Measurements from ENCODE around the gene KIRREL1. TPM values are rescaled to one million over a fixed set of nuclear protein-coding genes. Genes with fewer than 3 reads are reported as not detected.

KIRREL1 gene
- total RNA-seq, 1 experiment from 2014 or later: 30.5 TPM

- H3T11ph ChIP-seq (ENCODE audit: low read length): no peak overlapping the region
- H3K18ac ChIP-seq (ENCODE audit: insufficient read length, low read depth, low read length): peak overlapping the region; percentile 21
- no peak overlapping the region for H3K9ac ChIP-seq (ENCODE audit: extremely low read depth, insufficient read length, low read length)
- H3K4me1 ChIP-seq (ENCODE audit: insufficient read depth, low read length): peaks cover 9% of the 10 kb centered on the region; the same call in 1 of the 2 replicates
- H3K27ac ChIP-seq (ENCODE audit: insufficient read length, low read depth, low read length): no peak overlapping the region
- H3K36me3 Mint-ChIP-seq (ENCODE audit: insufficient read depth in 1 of 3, low read depth in 3 of 3): no peaks in the 10 kb centered on the region; a peak in 1 of 7 replicates
- H2AFZ ChIP-seq (ENCODE audit: low read length): no peak overlapping the region
- H4K5ac ChIP-seq (ENCODE audit: insufficient read length, low read depth, low read length): no peak overlapping the region
- no peak overlapping the region for H2BK5ac ChIP-seq (ENCODE audit: insufficient read length, low read length)
- H3K4me3 Mint-ChIP-seq: peak overlapping the region; percentile 49 to 68
- H4K20me1 ChIP-seq (ENCODE audit: control insufficient read depth, insufficient read depth, insufficient read length): no peaks in the 10 kb centered on the region
- TF ChIP-seq, protein P1, sequence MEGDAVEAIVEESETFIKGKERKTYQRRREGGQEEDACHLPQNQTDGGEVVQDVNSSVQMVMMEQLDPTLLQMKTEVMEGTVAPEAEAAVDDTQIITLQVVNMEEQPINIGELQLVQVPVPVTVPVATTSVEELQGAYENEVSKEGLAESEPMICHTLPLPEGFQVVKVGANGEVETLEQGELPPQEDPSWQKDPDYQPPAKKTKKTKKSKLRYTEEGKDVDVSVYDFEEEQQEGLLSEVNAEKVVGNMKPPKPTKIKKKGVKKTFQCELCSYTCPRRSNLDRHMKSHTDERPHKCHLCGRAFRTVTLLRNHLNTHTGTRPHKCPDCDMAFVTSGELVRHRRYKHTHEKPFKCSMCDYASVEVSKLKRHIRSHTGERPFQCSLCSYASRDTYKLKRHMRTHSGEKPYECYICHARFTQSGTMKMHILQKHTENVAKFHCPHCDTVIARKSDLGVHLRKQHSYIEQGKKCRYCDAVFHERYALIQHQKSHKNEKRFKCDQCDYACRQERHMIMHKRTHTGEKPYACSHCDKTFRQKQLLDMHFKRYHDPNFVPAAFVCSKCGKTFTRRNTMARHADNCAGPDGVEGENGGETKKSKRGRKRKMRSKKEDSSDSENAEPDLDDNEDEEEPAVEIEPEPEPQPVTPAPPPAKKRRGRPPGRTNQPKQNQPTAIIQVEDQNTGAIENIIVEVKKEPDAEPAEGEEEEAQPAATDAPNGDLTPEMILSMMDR (conservative IDR thresholded peaks at IDR 0.05): peak; percentile 82
- no peaks in the 10 kb centered on the region for H3K79me1 ChIP-seq (ENCODE audit: insufficient read depth, low read depth, low read length, poor library complexity, severe bottlenecking)
- no peaks in the 10 kb centered on the region; the same call in 1 of the 2 replicates for H3K27me3 ChIP-seq (ENCODE audit: insufficient read depth, low read length)
- H3K23me2 ChIP-seq (ENCODE audit: insufficient read length, low read depth, low read length, poor library complexity, severe bottlenecking): no peaks in the 10 kb centered on the region
- no peak overlapping the region for H2BK20ac ChIP-seq (ENCODE audit: low read depth, low read length, poor library complexity, severe bottlenecking)
- H3K79me2 ChIP-seq (ENCODE audit: insufficient read depth, low read length): no peaks in the 10 kb centered on the region
- no peak overlapping the region for H2BK12ac ChIP-seq (ENCODE audit: insufficient read length, low read depth, low read length)
- no peak overlapping the region for H3K56ac ChIP-seq (ENCODE audit: insufficient read length, low read depth, low read length)
- H2AK5ac ChIP-seq (ENCODE audit: insufficient read length, low read length): no peak overlapping the region
- H3K9me3 ChIP-seq (ENCODE audit: control insufficient read depth, low read depth, low read length): no peaks in the 10 kb centered on the region
- H3K4me2 ChIP-seq (ENCODE audit: insufficient read depth, insufficient read length, low read length): peak overlapping the region; percentile 17
- peak; percentile 92 for DNase-seq
- H2BK120ac ChIP-seq (ENCODE audit: low read depth, low read length, poor library complexity, severe bottlenecking): no peak overlapping the region
- H4K91ac ChIP-seq (ENCODE audit: insufficient read length, low read depth, low read length): no peak overlapping the region
- peaks cover 46 to 52% of the 10 kb centered on the region in 2 experiments for H3K4me1 Mint-ChIP-seq
- H3K27ac Mint-ChIP-seq: peak overlapping the region; percentile 28 to 84 (median 75); a peak in 5 of 7 replicates
- no peak overlapping the region for H3K23ac ChIP-seq (ENCODE audit: insufficient read length, low read depth, low read length)
- peaks cover 22% of the 10 kb centered on the region for H3K27me3 Mint-ChIP-seq (ENCODE audit: low read depth)
- no peaks in the 10 kb centered on the region; a peak in 1 of 5 replicates for H3K9me3 Mint-ChIP-seq
- no CpG with 5 or more reads among the region's 22 CpGs for WGBS (ENCODE audit: extremely low coverage, insufficient read length, low lambda C conversion rate)
- H3K4ac ChIP-seq (ENCODE audit: low read depth, low read length): no peak overlapping the region
- no peak overlapping the region for H4K8ac ChIP-seq (replicated peaks; ENCODE audit: insufficient read length, low read depth, low read length)
- no peak overlapping the region for H3K14ac ChIP-seq (ENCODE audit: insufficient read depth, low read length)
- H2BK15ac ChIP-seq (ENCODE audit: low read depth, low read length): no peak overlapping the region
Measured at GRCh38 chr1:158117854-158118704, 124.6 kb downstream of the KIRREL1 start.

All from H9 (cell line).